ENCODE results near the gene PDXK. TPM values are rescaled to one million over a fixed set of nuclear protein-coding genes. Genes with fewer than 3 reads are reported as not detected.

The PDXK gene
- total and polyA plus RNA-seq, 2 of the 8 experiments (the other 6 are each of a cell fraction or from before 2014, with no cell fraction given) = 78.0 to 112 TPM

- no peak overlapping the region for H3K4me2 ChIP-seq (ENCODE audit: insufficient read depth in 1 of 2, low read depth in 2 of 2, low read length in 2 of 2)
- POLR2A ChIA-PET (ENCODE audit: partially characterized antibody) = interaction anchor here (1.0 to 8.4 kb wide), 5 partner anchors 10 to 162 kb away, joined by 3 to 80 read pairs (median 4); partner anchors contain the start of gene RRP1
- FAIRE-seq = no peak
- TF ChIP-seq SP2 (IDR thresholded peaks at IDR 0.05; ENCODE audit: low read length) (no peak), SAP30 (IDR thresholded peaks at IDR 0.05; ENCODE audit: insufficient read depth, insufficient replicate concordance, low read length) (no peak), PHF8 (conservative IDR thresholded peaks at IDR 0.05; ENCODE audit: low read depth, low read length) (no peak), SP1 (IDR thresholded peaks at IDR 0.05; ENCODE audit: low read depth, low read length) (no peak), GABPA (IDR thresholded peaks at IDR 0.05; ENCODE audit: borderline replicate concordance, insufficient read depth, low read length) (no peak), SIRT6 (IDR thresholded peaks at IDR 0.05; ENCODE audit: low read length) (no peak), ZNF274 (IDR thresholded peaks at IDR 0.05; ENCODE audit: borderline replicate concordance, extremely low read depth, low read length) (no peak), TBP (IDR thresholded peaks at IDR 0.05; ENCODE audit: low read depth, low read length) (no peak), SRF (IDR thresholded peaks at IDR 0.05; ENCODE audit: low read depth, low read length) (no peak), NANOG (IDR thresholded peaks at IDR 0.05; ENCODE audit: insufficient read depth, low read depth, low read length, poor library complexity, severe bottlenecking) (no peak), RAD21 (IDR thresholded peaks at IDR 0.05 in 1 of 2, conservative IDR thresholded peaks at IDR 0.05 in 1 of 2; ENCODE audit: low read depth in 2 of 2, low read length in 2 of 2) (no peak), MAFK (IDR thresholded peaks at IDR 0.05; ENCODE audit: low read depth, low read length) (no peak)
Observed at GRCh38 chr21:43803558-43804300, 84.8 kb downstream of the PDXK start.

More at GRCh38 chr21:43803558-43804300, 84.8 kb downstream of the PDXK start:
- no peak overlapping the region for H3K27ac ChIP-seq (ENCODE audit: low read depth, low read length)
- H3K18ac ChIP-seq (ENCODE audit: extremely low read depth, low read length) = no peak overlapping the region
- no peak overlapping the region for H3K9ac ChIP-seq (replicated peaks in 1 of 4; ENCODE audit: extremely low read depth in 1 of 4, low read depth in 3 of 4, low read length in 3 of 4)
- DNase-seq (ENCODE audit: low read depth in 1 of 2, low spot score in 2 of 2) = no peak
- CTCF ChIA-PET (ENCODE audit: partially characterized antibody) = no interaction called here
- no peak overlapping the region for H3K4me3 ChIP-seq (ENCODE audit: extremely low read depth in 1 of 4, insufficient read depth in 2 of 4, low read depth in 3 of 4, low read length in 4 of 4)
- H2BK15ac ChIP-seq (ENCODE audit: low read length) = no peak overlapping the region
- H2AK5ac ChIP-seq (ENCODE audit: low read depth, low read length) = no peak overlapping the region
- H3K23ac ChIP-seq (ENCODE audit: insufficient read length) = no peak overlapping the region
- H3K36me3 ChIP-seq (ENCODE audit: control insufficient read depth in 2 of 4, insufficient read depth in 4 of 4, low read length in 3 of 4) = peaks cover 18 to 55% (median 42%) of the 10 kb centered on the region in 4 experiments
- no peak overlapping the region for H3K56ac ChIP-seq (replicated peaks; ENCODE audit: insufficient read length, low read depth, low read length)
- no peak overlapping the region for H2BK120ac ChIP-seq (replicated peaks; ENCODE audit: low read depth, low read length)
- no peak overlapping the region for H3K14ac ChIP-seq (ENCODE audit: insufficient read length)
- H4K91ac ChIP-seq (replicated peaks; ENCODE audit: insufficient read length, low read length) = no peak overlapping the region
- H3K79me1 ChIP-seq (ENCODE audit: low read depth, low read length) = no peaks in the 10 kb centered on the region
- no peak overlapping the region for H3K4ac ChIP-seq (replicated peaks; ENCODE audit: insufficient read length, low read depth, low read length)
- H4K20me1 ChIP-seq (replicated peaks in 1 of 2; ENCODE audit: control insufficient read depth in 1 of 2, insufficient read depth in 2 of 2, low read length in 2 of 2) = peaks cover 18 to 19% of the 10 kb centered on the region in 2 experiments
- no peaks in the 10 kb centered on the region for H3K27me3 ChIP-seq (replicated peaks in 1 of 4; ENCODE audit: control insufficient read depth in 3 of 4, extremely low read depth in 1 of 4, insufficient read depth in 3 of 4, low read length in 3 of 4)
- no peak overlapping the region for H4K5ac ChIP-seq (ENCODE audit: insufficient read length, low read depth, low read length)
- H2BK5ac ChIP-seq (ENCODE audit: low read depth, low read length) = no peak overlapping the region; the same call in 1 of the 2 replicates
- WGBS, 2 experiments (ENCODE audit: extremely low coverage in 1 of 2, insufficient coverage in 1 of 2, insufficient read length in 1 of 2, insufficient replicate concordance in 2 of 2, low coverage in 1 of 2, low lambda C conversion rate in 2 of 2, missing lambda C conversion rate in 1 of 2) = 92% methylated on average over 21 of the region's 33 CpGs; no CpG with 5 or more reads in 1 of the 2 experiments
- H3K4me1 ChIP-seq (replicated peaks in 1 of 4; ENCODE audit: control insufficient read depth in 3 of 4, insufficient read depth in 4 of 4, low read length in 3 of 4) = no peaks in the 10 kb centered on the region
- no peak overlapping the region for H2AFZ ChIP-seq (ENCODE audit: low read length)
- H2BK20ac ChIP-seq (ENCODE audit: low read length) = no peak overlapping the region
- 0 out of 2 replicates have a peak overlapping the region, but pooled peaks have one; percentile 17 for H4K8ac ChIP-seq (ENCODE audit: extremely low read depth, insufficient read depth, low read length)
- no peaks in the 10 kb centered on the region for H3K79me2 ChIP-seq (ENCODE audit: control insufficient read depth in 1 of 2, insufficient read depth in 2 of 2, low read length in 2 of 2)
- no peaks in the 10 kb centered on the region for H3K9me3 ChIP-seq (ENCODE audit: insufficient read depth in 2 of 2, low read depth in 1 of 2, low read length in 1 of 2)
- H3K23me2 ChIP-seq (ENCODE audit: low read depth, low read length) = no peaks in the 10 kb centered on the region
- no peak overlapping the region for H2BK12ac ChIP-seq (ENCODE audit: low read depth, low read length)

Measured in H1 (cell line).